Stimulated activated CD8-positive, alpha-beta memory T cell treated with anti-CD3 and anti-CD28 coated beads, Interleukin-2, amount 100 ng/mL, for 1 hour (primary cell): Measurements from ENCODE around the gene STON2.

Experiments used
- DNase-seq, 2 donors: peaks; one replicate each; pipeline ENCODE4 v3.0.0-alpha.2; 2020; ENCODE audit warnings: low read depth in 2 of 2

The STON2 gene

DNA sequence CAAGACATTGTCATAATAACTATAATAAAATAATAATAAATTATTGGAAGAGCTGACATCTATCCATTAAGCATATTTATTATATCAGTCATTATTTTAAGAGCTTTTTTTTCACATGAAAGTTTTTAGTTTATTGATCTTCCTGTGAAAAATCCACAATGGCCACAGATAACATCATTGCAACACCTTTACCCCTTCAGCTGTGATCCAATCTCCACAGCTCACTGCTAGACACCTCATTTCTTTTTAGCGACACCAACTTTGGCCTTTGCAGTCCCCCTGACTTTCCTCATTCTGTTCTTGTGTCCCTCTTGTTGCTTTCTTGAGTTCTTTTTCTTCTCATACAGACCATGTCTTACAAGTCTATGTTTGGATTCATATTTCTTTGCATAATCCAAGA, 67.4 kb downstream of the STON2 start:
- DNase-seq = no peak

DNA sequence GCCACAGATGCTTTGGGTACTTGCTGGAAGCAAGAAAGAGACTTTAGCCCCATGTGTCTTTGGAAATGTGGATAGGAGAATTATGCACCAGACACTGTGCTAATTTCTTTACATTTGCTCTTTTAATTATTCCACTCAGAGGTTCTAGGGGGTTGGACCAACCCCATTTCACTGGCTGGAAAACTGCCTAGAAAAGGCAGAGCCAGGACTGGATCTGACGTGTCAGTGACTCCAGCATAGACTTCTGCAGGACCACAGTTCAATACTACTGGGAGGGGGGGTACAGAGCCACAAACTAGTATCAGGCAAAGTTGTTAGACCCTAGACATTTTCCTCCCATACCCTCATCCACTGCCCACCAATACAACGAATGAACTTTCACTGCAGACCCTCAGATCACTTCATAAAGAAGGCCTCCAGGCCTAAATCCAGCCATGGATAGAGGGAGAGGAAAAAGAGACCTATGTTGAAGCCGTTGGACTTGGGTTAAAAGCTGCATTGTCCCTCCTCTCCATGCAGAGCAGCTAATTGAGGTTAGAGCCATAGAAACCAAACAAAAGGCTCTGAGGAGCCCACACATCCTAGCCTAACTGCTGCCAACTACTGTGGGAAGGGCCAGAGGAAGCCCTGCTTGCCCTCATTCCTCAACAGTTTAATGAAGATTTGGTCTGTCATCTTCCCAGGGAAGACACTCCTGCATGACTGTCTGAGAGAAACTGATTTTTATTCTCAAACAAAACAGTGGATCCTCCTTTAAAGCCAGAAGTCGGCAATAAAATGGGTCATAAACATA, 68.7 kb downstream of the STON2 start:
- DNase-seq = no peak

DNA sequence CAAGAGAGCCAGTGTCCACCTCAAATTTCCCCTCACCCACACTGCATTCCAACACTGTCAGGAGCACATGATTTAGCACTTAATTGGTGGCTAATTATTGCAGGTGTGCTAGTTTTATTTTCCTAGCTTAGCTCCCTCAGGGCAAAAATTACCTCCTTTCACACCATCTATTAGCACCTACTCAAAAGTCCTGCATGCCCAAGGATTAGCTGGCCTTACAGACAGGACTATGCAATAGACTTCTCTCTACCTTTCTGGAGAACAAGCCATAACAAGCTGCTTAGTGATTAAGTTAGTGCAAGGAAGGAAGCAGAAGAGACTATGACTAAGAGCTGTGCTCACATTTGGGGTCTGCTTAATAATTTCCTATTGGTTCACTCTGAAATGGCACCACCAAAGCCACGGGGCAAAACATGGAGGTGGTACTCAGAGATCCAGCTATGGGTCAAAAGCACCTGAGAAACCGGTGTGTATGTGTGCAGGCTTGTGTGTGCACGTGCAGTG, 69.5 kb downstream of the STON2 start:
- no peak for DNase-seq

DNA sequence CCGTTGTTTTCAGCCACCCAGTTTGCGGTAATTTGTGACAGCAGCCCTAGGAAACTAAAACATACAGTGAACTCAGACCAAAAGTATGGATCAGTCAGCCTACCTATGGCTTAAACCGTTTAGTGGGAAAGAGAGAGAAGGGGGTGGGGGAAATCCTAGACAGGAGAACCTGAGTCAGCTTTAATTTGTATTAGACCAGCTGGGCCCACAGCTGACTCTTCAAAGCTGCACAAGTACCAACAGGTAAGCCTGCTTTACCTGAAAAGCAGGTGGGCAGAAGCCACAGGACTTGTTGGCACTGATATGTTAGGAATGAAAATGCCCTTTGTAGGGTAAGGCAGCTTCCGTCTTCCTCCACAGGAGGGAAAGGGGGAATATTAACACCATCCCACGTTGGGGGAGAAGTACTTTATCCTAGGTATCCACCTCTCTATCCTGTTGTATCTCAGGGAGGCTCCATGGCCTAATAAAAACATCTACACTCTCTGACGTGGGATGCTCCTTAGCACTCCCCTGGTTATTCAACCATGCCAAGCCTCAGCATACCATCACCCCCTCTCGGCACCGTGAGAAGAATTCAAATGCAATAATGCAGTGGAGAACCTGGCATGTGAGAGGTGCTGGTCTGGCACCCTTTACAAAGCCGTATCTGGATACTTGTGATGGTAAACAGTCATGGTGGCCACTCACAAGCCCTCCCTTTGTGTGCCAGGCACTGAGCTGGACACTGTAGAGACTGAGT, 70.3 kb downstream of the STON2 start:
- DNase-seq = no peak

DNA sequence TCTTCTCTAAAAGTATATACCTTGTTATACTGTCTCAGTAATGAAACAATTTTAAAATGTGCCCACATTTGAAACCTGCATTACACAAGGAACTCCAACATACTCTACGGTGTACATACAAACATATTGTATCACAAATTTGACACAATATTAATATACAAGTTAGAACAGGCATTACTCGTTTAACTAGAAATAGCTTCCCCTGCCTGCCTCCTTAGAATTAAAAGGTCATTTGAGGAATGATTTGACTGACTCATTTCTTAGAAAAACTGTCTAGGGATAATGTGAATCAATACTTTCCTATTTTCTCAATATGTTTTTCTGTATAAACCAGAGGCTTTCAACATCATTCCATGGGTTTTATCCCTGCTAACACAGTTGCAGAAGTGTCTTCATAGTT, 73.7 kb downstream of the STON2 start:
- no peak for DNase-seq

DNA sequence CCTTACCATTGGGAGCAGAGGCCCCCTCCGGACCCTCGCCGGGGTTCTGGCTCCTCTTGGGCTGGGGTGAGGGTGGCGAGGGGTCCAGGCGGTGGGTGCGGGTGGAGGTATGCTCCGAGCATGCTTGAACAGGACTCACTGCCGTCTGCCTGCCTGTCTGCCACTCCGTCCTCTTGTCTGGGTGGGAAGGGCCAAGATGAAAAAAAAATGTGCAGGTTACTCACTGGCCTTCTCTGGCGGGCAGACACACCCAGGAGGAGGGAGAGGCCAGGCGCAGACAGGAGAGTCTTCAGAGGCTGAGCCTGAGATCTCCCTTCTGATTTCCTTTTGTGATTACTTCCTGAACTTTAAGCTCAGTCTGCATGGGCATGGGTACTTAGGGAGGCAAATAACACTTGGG, 76.1 kb downstream of the STON2 start:
- no peak for DNase-seq

DNA sequence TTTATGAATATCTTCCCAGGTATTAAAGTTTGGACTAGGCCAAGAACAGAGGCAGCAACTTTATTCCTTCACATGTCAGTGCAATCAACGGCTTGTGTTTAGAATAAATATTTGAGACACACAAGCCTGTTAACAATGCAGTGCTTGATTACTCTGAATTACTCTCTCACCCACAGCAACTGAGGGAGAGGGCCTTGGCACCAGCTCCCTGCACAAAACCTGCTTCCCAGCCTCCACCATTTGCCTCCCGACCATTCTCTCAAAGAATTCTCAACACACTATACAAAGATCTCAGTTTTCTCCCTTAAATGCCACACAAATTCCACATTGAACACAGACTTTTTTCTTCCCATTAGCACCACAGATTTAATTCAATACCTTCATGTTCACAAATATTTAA, 77.0 kb downstream of the STON2 start:
- DNase-seq = no peak

DNA sequence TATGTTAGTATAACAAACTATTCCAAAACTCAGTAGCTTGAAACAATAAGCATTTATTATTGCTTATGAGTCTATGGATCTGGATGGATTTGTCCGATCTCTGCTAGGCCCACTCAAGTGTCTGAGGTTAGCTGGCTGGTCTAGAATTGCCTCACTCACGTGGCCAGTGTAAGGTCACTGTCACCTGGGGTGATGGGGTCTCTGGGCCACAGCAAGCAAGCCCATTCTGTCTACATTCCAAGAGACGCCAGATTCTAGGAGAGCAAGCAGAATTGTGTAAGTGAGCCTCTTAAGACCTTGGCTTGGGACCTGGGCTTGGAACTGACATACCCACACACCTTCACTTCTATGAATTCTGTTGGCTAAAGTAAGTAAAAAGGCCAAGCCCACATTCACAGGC, 80.2 kb downstream of the STON2 start:
- no peak for DNase-seq

DNA sequence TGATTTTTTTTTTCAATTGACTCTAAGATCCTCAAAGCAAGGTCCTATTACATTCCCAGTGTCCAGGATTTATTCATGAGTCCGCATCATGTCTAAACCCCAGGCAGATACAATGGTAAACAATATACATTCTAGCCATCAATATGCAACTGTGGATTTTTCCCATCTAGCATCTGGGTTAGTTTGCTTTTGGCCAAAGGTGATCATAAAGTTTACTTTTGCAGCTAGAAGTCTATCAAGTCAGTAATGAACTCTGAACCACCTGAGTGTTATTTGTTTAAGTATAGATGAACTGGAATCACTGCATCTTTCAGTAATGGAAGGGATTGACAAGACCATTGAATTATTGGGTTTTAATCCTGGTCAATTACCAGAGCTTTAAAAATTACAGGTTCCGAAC, 80.8 kb downstream of the STON2 start:
- no peak for DNase-seq

DNA sequence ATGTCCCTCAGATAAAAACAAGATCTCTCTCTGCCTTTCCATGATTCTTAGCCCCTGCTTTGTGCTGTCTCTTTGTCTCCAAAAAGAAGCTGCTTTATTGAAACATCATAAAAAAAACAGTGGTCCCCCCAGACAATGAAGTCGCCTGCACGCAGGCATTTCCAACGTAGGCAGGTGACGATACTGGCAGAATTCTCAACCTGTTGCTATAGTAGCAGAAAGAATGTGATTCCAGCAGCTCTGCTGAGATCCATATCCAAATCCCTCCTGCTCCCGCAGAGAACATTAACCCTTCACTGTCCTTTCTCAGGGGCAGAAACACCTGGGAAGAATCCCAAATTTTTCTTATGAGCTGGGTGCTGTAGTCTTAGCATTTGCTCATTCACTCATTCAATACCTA, 84.8 kb downstream of the STON2 start:
- no peak for DNase-seq

DNA sequence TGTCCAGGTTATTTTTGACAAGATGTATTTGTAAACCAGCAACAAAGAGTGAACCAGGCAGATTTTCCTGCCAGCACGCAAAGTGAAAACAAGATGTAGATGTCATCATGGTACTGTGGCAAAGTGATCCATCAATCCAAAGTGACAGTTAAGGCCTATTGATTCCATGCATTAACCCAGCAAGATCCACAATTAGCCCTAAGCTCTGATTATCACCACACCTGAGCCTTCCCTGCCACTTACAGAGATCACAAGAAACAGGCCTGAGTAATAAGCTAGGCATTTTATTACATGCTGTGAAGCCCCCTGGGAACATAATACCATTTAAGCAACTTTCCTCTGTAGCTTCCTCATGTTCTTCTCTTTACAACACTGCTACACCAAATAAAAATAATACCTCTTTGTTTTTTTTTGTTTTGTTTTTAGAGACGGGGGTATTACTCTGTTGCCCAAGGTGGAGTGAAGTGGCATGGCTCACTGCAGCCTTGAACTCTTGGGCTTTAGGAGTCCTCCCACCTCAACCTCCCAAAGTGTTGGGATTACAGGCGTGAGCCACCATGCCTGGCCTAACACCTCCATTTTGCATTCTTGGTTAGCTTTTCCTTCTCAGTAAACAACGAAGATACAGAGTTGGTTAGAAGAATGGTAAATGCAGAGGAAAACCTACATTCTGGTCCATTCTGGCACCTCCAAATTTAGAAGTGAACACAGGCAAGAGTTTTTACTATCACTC, 85.5 kb downstream of the STON2 start:
- no peak for DNase-seq

DNA sequence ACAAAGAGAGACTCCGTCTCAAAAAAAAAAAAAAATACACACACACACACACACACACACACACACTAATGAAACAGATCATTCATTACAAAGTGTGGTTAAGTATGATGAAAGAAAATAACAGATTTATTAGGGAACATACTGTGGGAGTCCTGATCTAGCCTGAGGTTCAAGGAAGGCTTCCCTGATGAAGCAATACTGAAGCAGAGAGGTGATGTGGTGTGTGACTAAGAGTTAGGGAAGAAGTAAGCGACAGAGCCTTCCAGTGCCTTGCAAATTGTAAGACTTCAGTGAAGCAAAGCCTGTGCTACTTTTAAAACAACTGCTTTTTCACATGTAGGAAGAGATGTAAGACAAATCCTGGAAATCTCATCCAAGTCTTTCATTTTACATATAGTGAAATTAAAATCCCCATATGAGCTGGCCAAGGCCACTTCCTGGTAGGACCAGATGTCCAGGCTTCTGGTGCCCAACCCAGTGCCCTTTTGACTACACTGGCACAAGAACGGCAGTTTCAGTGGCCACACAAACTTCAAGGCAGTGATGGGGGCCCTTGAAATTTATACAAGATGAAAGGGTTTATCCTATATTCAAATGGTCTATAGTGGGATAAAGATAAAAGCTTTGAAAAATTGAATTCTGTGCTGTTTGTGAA, 86.2 kb downstream of the STON2 start:
- DNase-seq = no peak

DNA sequence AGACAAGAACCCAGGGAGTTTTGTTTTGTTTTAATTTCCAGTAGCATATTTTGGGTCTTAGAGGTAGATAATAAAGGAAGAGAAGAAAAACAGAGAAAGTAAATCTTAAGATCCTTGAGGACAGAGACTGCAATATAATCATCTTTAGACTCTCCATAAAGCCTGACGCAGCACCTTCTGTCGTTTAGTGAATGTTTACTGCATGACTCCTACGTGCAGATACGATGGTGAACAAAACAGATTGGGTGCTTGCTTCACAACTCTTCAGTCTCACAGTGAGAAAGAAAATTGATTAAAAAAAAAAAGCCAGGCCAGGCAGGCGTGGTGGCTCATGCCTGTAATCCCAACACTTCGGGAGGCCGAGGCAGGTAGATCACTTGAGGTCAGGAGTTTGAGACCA, 86.9 kb downstream of the STON2 start:
- no peak for DNase-seq

DNA sequence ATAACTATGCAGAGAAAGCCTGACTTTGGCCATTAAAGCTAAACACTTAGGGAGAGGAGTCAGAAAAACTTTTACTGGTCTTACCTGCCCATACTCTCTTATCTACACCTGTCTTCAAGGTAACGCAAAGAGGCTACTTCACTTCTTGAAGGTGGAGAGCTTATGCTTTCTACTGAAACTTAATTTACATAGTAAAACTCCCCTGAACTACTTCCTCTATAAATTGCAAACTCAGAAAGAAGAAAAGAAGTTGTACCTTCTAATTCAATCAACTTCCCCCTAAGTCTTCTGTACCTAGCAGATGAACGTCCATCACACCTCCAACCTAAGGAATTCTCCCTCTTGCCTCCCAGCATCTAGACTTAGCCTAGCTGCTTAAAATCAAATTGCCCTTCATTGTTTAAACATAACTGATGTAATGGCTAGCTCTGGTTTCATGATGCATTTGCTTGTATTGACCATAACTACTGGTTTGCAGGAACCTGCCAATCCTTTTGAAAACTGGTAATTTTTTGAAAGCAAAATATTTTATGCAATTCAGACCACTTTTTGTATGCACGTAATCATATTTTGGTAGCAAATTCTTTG, 87.7 kb downstream of the STON2 start:
- no peak for DNase-seq

DNA sequence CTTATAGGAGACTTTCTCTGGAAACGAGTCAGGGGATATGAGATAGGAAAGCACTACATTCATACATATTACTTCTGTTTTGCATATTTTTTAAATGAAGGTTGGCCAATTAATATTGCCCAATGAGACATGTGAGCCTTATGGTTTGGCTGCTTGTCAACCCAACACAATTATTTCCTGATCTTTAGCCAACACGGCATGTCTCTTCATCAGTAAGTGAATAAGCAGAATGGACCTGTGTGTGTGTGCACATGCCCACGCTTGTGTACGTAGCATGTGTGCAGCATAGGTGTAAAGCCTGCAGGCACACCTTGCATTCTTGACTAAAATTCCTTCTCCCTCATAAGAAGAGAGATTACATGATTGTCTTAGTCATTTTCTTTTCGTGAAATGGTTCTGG, 88.3 kb downstream of the STON2 start:
- DNase-seq = no peak

DNA sequence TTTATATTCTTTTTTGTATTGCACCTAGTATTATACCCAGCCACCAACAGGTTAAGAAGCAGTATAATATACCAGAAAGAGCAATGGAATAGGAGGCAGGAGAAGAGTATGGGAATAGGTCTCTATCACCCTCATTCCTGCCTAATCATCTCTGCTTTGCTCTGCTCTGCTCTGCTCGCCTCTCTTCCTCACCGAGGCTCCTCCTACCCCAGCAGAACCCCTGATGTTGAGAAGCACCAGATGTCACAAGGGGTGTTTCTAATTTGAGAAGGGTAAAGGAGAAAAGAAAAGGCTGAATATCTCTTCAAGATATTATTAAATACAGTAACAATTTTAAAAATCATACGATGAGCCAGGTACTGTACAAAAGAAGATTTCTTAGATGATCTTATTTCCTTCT, 89.0 kb downstream of the STON2 start:
- no peak for DNase-seq

DNA sequence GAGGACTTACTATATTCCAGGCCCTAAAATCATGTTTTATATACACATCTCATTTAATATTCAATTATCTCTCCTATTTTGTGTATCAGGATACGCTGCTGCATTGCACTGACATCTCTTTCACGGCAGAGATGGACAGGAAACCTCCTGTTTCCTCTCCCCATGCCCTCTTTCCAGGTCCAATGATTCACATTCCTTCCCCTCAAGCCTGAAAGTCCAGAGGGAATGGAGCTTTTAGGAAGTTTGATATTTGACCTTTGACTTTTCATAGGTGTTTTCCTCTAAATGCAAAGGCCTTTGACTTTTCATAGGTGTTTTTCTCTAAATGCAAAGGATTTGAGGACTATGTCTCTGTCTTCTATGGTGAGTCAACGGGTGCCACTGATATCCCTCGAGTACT, 89.5 kb downstream of the STON2 start:
- no peak for DNase-seq

DNA sequence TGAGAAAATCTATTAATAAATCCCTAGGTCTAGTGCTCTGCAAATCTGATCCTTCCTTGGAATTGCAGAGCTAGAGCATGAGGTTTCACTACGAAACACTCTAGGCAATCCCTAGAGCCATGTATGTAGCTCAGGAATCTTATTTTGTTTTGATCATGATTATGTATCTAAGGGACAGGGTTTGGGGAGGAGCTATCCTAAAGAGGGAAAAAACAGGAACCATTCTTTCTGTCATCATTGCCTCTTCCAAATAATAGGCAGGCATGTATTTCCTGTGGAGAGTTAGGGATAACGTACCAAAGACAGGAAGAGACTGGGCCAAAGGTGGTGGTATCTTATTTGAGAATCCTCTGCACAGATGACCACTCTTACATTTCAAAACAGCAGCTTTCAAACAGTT, 90.6 kb downstream of the STON2 start:
- DNase-seq = no peak

DNA sequence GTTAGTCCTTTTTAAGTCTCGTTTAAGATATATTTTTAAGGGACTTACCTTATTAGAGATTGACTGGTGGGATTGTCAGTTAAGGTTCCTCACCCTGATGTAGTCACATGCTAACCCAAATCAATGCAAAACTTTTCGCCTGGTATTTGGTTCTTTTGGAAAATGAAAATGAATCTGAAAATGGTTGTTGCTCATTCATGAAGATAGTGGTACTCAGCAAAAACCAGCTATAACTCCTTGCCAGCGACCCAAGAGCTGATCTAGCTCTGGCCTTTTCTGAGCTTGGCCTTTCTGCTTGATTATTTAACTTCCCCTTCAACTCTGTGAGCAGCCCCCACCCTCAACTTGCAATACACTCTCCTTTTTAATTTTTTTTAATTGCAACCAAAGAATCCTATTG, 94.4 kb downstream of the STON2 start:
- no peak for DNase-seq

DNA sequence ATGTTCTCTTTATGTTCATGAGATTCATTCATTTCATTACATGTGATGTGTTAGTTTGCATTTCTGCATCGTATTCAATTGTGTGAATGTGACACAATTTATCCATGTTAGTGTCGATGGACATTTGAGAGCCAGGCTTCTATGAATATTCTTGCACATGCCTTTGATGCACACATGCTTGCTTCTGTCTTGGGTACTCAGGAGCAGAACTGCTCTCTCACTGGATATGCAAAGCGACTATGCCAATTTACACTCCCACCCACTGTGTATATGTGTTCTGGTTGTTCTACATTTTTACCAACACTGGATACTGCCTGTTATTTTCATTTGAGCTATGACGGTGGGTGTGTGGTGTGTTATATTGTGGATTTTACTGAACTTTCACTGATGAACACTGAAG, 95.1 kb downstream of the STON2 start:
- DNase-seq = no peak

DNA sequence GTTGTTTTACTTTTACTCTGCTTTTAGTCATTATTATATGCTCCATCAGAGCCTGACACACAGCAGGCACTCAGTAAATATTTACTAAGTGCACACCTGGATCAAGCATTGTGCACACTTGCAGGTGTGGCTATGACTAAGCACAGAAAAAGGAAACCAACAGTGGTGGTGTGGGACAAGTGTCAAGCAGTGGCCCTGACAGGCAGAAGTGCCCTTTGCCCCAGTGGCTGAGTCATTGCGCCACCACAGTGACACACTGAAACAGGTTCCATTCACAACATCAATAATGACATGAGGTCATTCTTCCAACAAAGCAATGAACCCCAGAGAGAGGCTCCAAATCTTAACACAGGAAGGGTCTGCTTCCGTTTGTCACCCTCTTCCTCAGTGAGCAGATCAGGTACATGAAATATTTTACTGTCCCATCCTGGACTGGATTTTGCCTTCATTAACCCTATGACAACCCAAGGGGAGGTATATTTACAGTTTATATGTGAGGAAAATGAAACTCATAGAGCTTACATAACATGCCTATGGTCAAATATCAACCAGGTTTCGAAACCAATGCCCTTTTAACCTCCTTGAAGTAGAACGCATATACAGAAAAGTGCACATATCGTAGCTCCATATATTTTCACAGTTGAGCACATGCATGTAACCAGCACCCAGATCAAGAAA, 96.7 kb downstream of the STON2 start:
- DNase-seq = no peak
